Retina (tissue), 1 donor: Measurements from ENCODE around the gene CXADR.
A peak's percentile ranks its signal among the peaks of the same experiment; 100 is the strongest.
"Not testable (repeated sequence)": the region's sequence is repeated elsewhere in the genome, so short reads cannot be mapped to it uniquely, and the experiment has no call there.

ENCODE experiments used
- DNase-seq: peaks from one replicate; pipeline ENCODE4 v3.0.0-alpha.2; 2016

The CXADR gene

GRCh38 chr21:17512253-17513213 lies at the start of gene CXADR:
CXADR (plus strand) TSS chr21:17513043; CDS start chr21:17513130, 87 bp downstream.
- peak; percentile 96 for DNase-seq

GRCh38 chr21:17466166-17466565 lies 46.7 kb upstream of the CXADR start:
- no peak for DNase-seq

GRCh38 chr21:17467392-17467791 lies 45.5 kb upstream of the CXADR start:
- no peak for DNase-seq

- DNase-seq: no peak
These were observed 45.0 kb upstream of the CXADR start for GRCh38 chr21:17467829-17468228.

GRCh38 chr21:17468698-17469097 lies 44.1 kb upstream of the CXADR start:
- DNase-seq: no peak

GRCh38 chr21:17469727-17470126 lies 43.1 kb upstream of the CXADR start:
- DNase-seq: no peak

GRCh38 chr21:17472182-17472581 lies 40.7 kb upstream of the CXADR start:
- DNase-seq: no peak

GRCh38 chr21:17472592-17473271 lies 40.1 kb upstream of the CXADR start:
- DNase-seq: no peak

- DNase-seq: no peak
These were observed 36.8 kb upstream of the CXADR start for GRCh38 chr21:17476006-17476405.

GRCh38 chr21:17478156-17478555 lies 34.7 kb upstream of the CXADR start:
- DNase-seq: not testable (repeated sequence)

GRCh38 chr21:17479606-17480005 lies 33.2 kb upstream of the CXADR start:
- no peak for DNase-seq

- no peak for DNase-seq
These were observed 29.9 kb upstream of the CXADR start for GRCh38 chr21:17482928-17483327.

GRCh38 chr21:17488620-17489019 lies 24.2 kb upstream of the CXADR start:
- no peak for DNase-seq

GRCh38 chr21:17489565-17489964 lies 23.3 kb upstream of the CXADR start:
- not testable (repeated sequence) for DNase-seq

- DNase-seq: no peak
These were observed 21.0 kb upstream of the CXADR start for GRCh38 chr21:17491716-17492414.

- no peak for DNase-seq
These were observed 20.3 kb upstream of the CXADR start for GRCh38 chr21:17492415-17493168.

- DNase-seq: no peak
These were observed 18.8 kb upstream of the CXADR start for GRCh38 chr21:17494051-17494450.

- peak; percentile 75 for DNase-seq
These were observed 17.2 kb upstream of the CXADR start for GRCh38 chr21:17495680-17496079.

GRCh38 chr21:17497316-17497715 lies 15.5 kb upstream of the CXADR start:
- DNase-seq: no peak

GRCh38 chr21:17498586-17498985 lies 14.3 kb upstream of the CXADR start:
- no peak for DNase-seq

- no peak for DNase-seq
These were observed 11.5 kb upstream of the CXADR start for GRCh38 chr21:17501107-17502006.
